ENCODE measurements around the gene DNAH9. TPM values are rescaled to one million over a fixed set of nuclear protein-coding genes. Genes with fewer than 3 reads are reported as not detected.

DNAH9 gene
- total RNA-seq, 1 experiment from 2014 or later = 0.22 TPM

GRCh38 chr17:11561281-11561680 is 37.0 kb upstream of the DNAH9 start:
- Histone ChIP-seq H3K27me3 (ENCODE audit: insufficient read depth, low read length) (no peaks in the 10 kb centered on the region), H2BK15ac (ENCODE audit: low read depth, low read length) (no peak overlapping the region), H2BK20ac (ENCODE audit: low read depth, low read length, poor library complexity, severe bottlenecking) (no peak overlapping the region), H2BK120ac (ENCODE audit: low read depth, low read length, poor library complexity, severe bottlenecking) (no peak overlapping the region), H4K8ac (replicated peaks; ENCODE audit: insufficient read length, low read depth, low read length) (no peak overlapping the region), H2AFZ (ENCODE audit: low read length) (no peak overlapping the region), H3K14ac (ENCODE audit: insufficient read depth, low read length) (no peak overlapping the region), H3K9ac (ENCODE audit: extremely low read depth, insufficient read length, low read length) (no peak overlapping the region), H2AK5ac (ENCODE audit: insufficient read length, low read length) (no peak overlapping the region), H2BK12ac (ENCODE audit: insufficient read length, low read depth, low read length) (no peak overlapping the region), H3K4me2 (ENCODE audit: insufficient read depth, insufficient read length, low read length) (no peak overlapping the region), H3T11ph (ENCODE audit: low read length) (no peak overlapping the region), H3K56ac (ENCODE audit: insufficient read length, low read depth, low read length) (no peak overlapping the region), H3K27ac (ENCODE audit: insufficient read length, low read depth, low read length) (no peak overlapping the region), H3K79me2 (ENCODE audit: insufficient read depth, low read length) (no peaks in the 10 kb centered on the region), H2BK5ac (ENCODE audit: insufficient read length, low read length) (no peak overlapping the region), H3K9me3 (ENCODE audit: control insufficient read depth, low read depth, low read length) (no peaks in the 10 kb centered on the region), H3K18ac (ENCODE audit: insufficient read length, low read depth, low read length) (no peak overlapping the region), H3K23me2 (ENCODE audit: insufficient read length, low read depth, low read length, poor library complexity, severe bottlenecking) (no peaks in the 10 kb centered on the region), H3K4ac (ENCODE audit: low read depth, low read length) (no peak overlapping the region), H4K5ac (ENCODE audit: insufficient read length, low read depth, low read length) (no peak overlapping the region), H3K79me1 (ENCODE audit: insufficient read depth, low read depth, low read length, poor library complexity, severe bottlenecking) (no peaks in the 10 kb centered on the region), H3K4me1 (ENCODE audit: insufficient read depth, low read length) (no peaks in the 10 kb centered on the region), H3K23ac (ENCODE audit: insufficient read length, low read depth, low read length) (no peak overlapping the region), H4K91ac (ENCODE audit: insufficient read length, low read depth, low read length) (no peak overlapping the region), H4K20me1 (ENCODE audit: control insufficient read depth, insufficient read depth, insufficient read length) (no peaks in the 10 kb centered on the region)
- no peak for TF ChIP-seq CTCF (conservative IDR thresholded peaks at IDR 0.05)
- Mint-ChIP-seq H3K27me3 (ENCODE audit: low read depth) (peaks cover 8% of the 10 kb centered on the region; the same call in 1 of the 2 replicates), H3K4me3 (no peak overlapping the region), H3K36me3 (ENCODE audit: insufficient read depth in 1 of 3, low read depth in 3 of 3) (no peaks in the 10 kb centered on the region), H3K9me3 (no peaks in the 10 kb centered on the region), H3K27ac (no peak overlapping the region; a peak in 1 of 7 replicates), H3K4me1 (peaks cover 8 to 16% of the 10 kb centered on the region in 2 experiments)
- WGBS (ENCODE audit: extremely low coverage, insufficient read length, low lambda C conversion rate) = no CpG with 5 or more reads among the region's 1 CpG
- DNase-seq = no peak
